Measurements from ENCODE around the gene KCTD3. TPM values are rescaled to one million over a fixed set of nuclear protein-coding genes. Genes with fewer than 3 reads are reported as not detected.
A peak's percentile ranks its signal among the peaks of the same experiment; 100 is the strongest.

Gene KCTD3
- polyA plus RNA-seq, 3 donors = 5.9 to 8.7 (median 6.7) TPM

GRCh38 chr1:215606564-215607168, 39.6 kb downstream of the KCTD3 start:
- Histone ChIP-seq H2AFZ (ENCODE audit: insufficient read depth, low read depth, low read length, poor library complexity, severe bottlenecking) (no peak overlapping the region), H3K27ac (ENCODE audit: low read depth in 1 of 2, low read length in 2 of 2) (no peak overlapping the region), H3K4me2 (replicated peaks; ENCODE audit: extremely low read depth, low read length, poor library complexity, severe bottlenecking) (no peak overlapping the region), H3K9ac (ENCODE audit: insufficient read depth, low read length, poor library complexity, severe bottlenecking) (no peak overlapping the region), H3K4me3 (replicated peaks in 1 of 3; ENCODE audit: low read depth in 2 of 3, low read length in 3 of 3) (no peak overlapping the region), H3K4me1 (ENCODE audit: control insufficient read depth in 1 of 2, insufficient read depth in 2 of 2, low read length in 2 of 2) (no peaks in the 10 kb centered on the region), H4K20me1 (ENCODE audit: insufficient read depth, low read length) (no peaks in the 10 kb centered on the region), H3K9me3 (replicated peaks in 1 of 2; ENCODE audit: control insufficient read depth in 1 of 2, insufficient read depth in 1 of 2, low read length in 2 of 2) (no peaks in the 10 kb centered on the region), H3K36me3 (replicated peaks in 1 of 2; ENCODE audit: control insufficient read depth in 1 of 2, insufficient read depth in 2 of 2, low read length in 2 of 2) (peaks cover 27 to 61% of the 10 kb centered on the region in 2 donors), H3K79me2 (ENCODE audit: insufficient read depth, low read length) (no peaks in the 10 kb centered on the region), H3K27me3 (ENCODE audit: control insufficient read depth in 2 of 2, insufficient read depth in 2 of 2, low read length in 2 of 2) (no peaks in the 10 kb centered on the region)
- DNase-seq = no peak
- Mint-ChIP-seq H3K4me3 (no peak overlapping the region), H3K36me3 (peaks cover 34 to 42% of the 10 kb centered on the region in 2 donors), H3K27ac (no peak overlapping the region), H3K4me1 (no peaks in the 10 kb centered on the region), H3K27me3 (ENCODE audit: low read depth in 3 of 3) (no peaks in the 10 kb centered on the region), H3K9me3 (no peaks in the 10 kb centered on the region)
- TF ChIP-seq, protein P1, sequence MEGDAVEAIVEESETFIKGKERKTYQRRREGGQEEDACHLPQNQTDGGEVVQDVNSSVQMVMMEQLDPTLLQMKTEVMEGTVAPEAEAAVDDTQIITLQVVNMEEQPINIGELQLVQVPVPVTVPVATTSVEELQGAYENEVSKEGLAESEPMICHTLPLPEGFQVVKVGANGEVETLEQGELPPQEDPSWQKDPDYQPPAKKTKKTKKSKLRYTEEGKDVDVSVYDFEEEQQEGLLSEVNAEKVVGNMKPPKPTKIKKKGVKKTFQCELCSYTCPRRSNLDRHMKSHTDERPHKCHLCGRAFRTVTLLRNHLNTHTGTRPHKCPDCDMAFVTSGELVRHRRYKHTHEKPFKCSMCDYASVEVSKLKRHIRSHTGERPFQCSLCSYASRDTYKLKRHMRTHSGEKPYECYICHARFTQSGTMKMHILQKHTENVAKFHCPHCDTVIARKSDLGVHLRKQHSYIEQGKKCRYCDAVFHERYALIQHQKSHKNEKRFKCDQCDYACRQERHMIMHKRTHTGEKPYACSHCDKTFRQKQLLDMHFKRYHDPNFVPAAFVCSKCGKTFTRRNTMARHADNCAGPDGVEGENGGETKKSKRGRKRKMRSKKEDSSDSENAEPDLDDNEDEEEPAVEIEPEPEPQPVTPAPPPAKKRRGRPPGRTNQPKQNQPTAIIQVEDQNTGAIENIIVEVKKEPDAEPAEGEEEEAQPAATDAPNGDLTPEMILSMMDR (IDR thresholded peaks at IDR 0.05) = peak; percentile 56
- WGBS (ENCODE audit: insufficient coverage) = no CpG with 5 or more reads among the region's 2 CpGs
- intact Hi-C loops (cut with micrococcal nuclease) = no loop called here

DNA sequence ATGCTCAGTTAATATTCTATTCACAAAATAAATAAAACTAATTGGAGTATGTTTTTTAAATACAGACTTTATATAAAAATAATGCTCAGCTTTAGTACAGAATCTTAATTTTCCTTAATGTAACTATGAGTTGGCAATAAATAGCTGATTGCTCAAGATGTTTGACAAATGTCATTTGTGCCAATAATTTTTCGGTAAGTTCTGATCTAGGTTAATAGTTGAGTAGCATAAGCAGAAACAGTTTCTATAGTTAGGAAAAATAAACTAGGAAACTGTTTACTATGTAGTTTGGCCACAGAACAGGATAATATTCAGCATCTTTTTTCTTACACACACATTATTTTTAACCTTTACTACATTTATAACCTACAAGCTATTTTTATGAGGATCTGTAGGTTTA, 40.3 kb downstream of the KCTD3 start:
- Histone ChIP-seq H3K36me3 (replicated peaks in 1 of 2; ENCODE audit: control insufficient read depth in 1 of 2, insufficient read depth in 2 of 2, low read length in 2 of 2) (peaks cover 28 to 68% of the 10 kb centered on the region in 2 donors), H3K9me3 (replicated peaks in 1 of 2; ENCODE audit: control insufficient read depth in 1 of 2, insufficient read depth in 1 of 2, low read length in 2 of 2) (no peaks in the 10 kb centered on the region), H3K4me2 (replicated peaks; ENCODE audit: extremely low read depth, low read length, poor library complexity, severe bottlenecking) (no peak overlapping the region), H2AFZ (ENCODE audit: insufficient read depth, low read depth, low read length, poor library complexity, severe bottlenecking) (no peak overlapping the region), H3K4me3 (replicated peaks in 1 of 3; ENCODE audit: low read depth in 2 of 3, low read length in 3 of 3) (no peak overlapping the region), H3K9ac (ENCODE audit: insufficient read depth, low read length, poor library complexity, severe bottlenecking) (no peak overlapping the region), H3K79me2 (ENCODE audit: insufficient read depth, low read length) (no peaks in the 10 kb centered on the region), H4K20me1 (ENCODE audit: insufficient read depth, low read length) (no peaks in the 10 kb centered on the region), H3K27me3 (ENCODE audit: control insufficient read depth in 2 of 2, insufficient read depth in 2 of 2, low read length in 2 of 2) (no peaks in the 10 kb centered on the region), H3K4me1 (ENCODE audit: control insufficient read depth in 1 of 2, insufficient read depth in 2 of 2, low read length in 2 of 2) (no peaks in the 10 kb centered on the region), H3K27ac (ENCODE audit: low read depth in 1 of 2, low read length in 2 of 2) (no peak overlapping the region)
- TF ChIP-seq, protein P1 (IDR thresholded peaks at IDR 0.05) = no peak
- no peak overlapping the region for H3K27ac Mint-ChIP-seq
- H3K27me3 Mint-ChIP-seq (ENCODE audit: low read depth in 3 of 3) = no peaks in the 10 kb centered on the region
- DNase-seq = no peak
- H3K4me3 Mint-ChIP-seq = no peak overlapping the region
- H3K9me3 Mint-ChIP-seq = no peaks in the 10 kb centered on the region
- WGBS (ENCODE audit: insufficient coverage) = no CpG with 5 or more reads among the region's 1 CpG
- peaks cover 37 to 47% of the 10 kb centered on the region in 2 donors for H3K36me3 Mint-ChIP-seq
- intact Hi-C loops (cut with micrococcal nuclease) = no loop called here
- H3K4me1 Mint-ChIP-seq = no peaks in the 10 kb centered on the region

Data from CD14-positive monocyte (primary cell).